ENCODE results near the gene RSL24D1.

Gene RSL24D1

DNA sequence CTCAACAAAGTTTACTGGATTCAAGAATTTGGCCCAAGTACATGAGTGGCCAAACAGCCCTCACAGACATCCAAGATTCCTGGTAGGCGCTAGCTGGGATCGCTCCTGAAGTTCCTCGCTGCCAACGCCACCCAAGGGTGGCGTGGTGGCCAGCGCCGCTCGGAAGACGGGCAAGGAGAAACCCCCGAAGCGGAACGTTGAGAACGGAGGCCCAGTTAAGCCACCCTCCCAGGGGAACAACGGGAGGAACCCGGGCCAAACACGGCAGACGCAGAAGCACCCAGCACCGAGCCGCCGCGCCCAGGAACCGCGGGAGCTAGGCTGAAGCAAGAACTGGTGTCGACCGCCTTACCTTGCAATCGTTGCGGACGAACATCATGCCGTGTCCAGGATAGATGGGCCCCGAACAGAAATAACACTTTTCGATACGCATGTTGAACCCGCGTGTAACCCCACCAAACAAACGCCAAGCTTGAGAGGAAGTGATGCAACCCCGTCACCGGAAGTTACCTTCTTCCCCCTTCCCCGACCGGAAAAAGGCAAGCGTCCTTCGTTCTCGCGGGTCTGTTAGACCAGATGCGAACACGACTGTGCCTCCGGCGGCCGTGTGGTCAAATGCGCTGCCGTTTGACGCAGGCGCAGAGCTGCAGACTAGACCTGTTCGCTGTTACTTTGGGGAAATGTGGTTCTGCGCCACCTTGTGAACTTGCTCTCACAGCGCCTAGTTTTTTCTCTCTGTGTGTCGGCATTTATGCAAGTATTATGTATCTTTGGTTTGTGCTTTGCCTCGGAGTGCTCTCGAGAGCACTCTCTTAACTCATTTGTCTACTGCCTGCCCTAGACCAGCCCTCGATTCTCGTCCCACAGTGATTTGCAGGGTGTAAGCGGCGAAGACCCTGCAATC is at the start of gene RSL24D1:
Gene RSL24D1, minus strand, starts transcription at position 484 of the 904 bp plus-strand sequence. Its CDS starts 51 bp downstream, at position 433.
- peak; percentile 86 for DNase-seq

GRCh38 chr15:55245059-55245458 is 48.3 kb upstream of the RSL24D1 start:
- no peak for DNase-seq

DNA sequence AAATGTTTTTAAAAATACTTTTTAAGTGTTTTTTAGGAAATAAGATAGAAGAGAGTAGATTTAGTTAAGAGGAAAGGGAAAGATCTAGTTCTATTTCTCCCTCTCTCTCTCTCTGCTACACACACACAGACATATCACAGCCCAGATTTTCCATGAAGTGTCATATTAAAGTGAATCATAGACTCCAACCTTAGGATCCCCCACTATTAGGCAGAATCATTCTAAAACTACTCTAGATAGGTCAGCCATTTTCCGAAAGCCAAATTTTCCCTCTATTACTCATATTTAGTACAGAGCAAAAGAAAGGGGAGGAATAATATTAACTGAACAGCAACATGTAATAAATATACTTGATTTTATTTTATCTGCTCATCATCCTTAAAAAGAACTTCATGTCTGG is 45.1 kb upstream of the RSL24D1 start:
- DNase-seq: no peak

GRCh38 chr15:55241186-55241585 is 44.4 kb upstream of the RSL24D1 start:
- DNase-seq: no peak

DNA sequence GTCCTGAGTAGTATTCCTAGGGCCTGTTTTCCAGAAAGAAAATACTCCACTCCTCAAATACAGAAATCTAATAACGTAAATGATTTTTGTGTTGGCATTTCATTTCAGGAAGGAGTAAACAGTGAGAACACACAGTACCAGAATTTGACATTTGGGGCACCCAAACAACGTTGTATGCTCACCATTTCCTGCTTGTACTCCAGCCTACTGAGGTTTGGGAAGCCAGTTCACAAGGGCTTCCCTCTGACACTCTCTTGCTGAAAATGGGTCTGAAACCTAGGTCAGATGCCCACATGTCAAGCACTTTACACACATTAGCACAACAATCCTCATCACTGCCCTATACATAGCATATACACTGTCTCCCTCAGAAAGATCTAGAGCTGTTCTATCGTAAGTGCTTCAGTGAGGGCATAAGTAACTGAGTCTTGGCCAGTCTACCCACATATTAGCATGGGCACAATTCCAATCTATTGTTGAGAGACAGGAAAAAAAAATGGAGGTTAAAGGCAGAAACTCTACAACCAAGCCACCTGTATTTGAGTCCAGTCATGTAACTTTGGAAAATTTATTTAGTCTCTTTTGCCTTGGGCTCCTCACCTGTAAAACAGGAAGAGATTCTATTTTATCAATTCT is 43.5 kb upstream of the RSL24D1 start:
- DNase-seq: no peak

DNA sequence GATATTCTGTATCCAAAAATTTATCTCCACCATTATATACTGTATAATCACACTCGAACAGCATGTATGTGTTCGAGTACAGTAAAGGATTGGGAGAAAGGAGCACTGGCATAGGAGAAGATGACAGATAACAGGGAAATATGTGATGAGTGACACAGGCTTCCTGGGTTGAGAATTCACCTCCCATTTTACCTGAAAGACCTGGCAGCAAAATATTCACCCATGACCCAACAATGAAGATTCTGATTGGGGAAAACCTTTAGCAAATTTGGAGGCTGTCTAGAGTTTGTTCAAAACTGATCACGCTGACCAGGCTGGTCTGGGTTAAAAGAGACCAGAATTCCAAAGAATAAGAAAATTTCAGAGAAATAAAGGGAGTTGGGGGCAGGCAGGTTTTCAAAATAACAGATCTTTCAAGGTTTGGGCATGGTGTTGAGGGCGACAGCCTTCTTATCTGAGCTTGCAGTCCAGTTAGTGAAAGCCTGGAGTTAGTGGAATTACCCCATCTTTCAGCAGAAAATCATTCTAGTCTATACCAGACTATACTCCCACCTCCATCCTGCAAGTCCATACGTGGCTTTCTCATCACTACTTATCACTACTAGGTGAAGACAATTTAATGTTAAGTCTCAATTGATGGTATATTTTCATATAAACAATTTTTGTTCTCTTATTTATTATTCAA is 42.8 kb upstream of the RSL24D1 start:
- DNase-seq: no peak

- DNase-seq: no peak
Observed at GRCh38 chr15:55238877-55239276, 42.1 kb upstream of the RSL24D1 start.

GRCh38 chr15:55237219-55238130 is 40.7 kb upstream of the RSL24D1 start:
- no peak for DNase-seq

DNA sequence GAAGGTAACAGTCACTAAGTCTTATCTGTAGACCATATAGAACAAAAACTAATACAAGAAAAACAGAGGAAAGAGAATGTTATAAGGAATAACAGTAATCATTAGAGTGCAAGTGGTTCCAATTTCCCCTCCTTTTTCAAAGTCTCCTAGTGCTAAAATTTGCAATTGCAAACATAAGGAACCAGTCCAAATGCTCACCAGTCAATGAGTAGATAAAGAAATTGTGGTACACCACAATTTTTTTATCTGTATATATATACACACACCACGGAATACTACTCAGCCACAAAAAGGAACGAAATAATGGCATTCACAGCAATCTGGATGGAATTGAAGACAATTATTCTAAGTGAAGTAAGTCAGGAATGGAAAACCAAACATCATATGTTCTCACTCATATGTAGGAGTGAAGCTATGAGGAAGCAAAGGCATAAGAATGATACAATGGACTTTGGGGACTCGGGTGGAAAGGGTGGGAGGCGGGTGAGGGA is 38.9 kb upstream of the RSL24D1 start:
- DNase-seq: no peak

DNA sequence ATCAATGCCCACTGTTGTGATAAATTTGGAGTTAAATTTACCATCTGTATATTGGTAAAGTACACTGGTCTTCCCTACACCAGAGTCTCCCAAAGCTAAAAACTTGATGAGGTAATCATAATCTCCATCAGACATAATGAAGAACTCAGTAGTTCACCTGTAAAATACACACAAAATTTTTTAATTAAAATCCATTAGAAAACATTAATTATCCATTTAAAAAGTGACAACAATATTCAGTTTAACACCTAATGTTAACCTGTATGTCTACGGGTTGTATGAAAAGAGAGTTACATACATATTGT is 38.0 kb upstream of the RSL24D1 start:
- DNase-seq: no peak

GRCh38 chr15:55234104-55234799 is 37.5 kb upstream of the RSL24D1 start:
- no peak for DNase-seq

- no peak for DNase-seq
Observed at GRCh38 chr15:55231455-55231854, 34.7 kb upstream of the RSL24D1 start.

- DNase-seq: no peak
Observed at GRCh38 chr15:55230953-55231352, 34.2 kb upstream of the RSL24D1 start.

DNA sequence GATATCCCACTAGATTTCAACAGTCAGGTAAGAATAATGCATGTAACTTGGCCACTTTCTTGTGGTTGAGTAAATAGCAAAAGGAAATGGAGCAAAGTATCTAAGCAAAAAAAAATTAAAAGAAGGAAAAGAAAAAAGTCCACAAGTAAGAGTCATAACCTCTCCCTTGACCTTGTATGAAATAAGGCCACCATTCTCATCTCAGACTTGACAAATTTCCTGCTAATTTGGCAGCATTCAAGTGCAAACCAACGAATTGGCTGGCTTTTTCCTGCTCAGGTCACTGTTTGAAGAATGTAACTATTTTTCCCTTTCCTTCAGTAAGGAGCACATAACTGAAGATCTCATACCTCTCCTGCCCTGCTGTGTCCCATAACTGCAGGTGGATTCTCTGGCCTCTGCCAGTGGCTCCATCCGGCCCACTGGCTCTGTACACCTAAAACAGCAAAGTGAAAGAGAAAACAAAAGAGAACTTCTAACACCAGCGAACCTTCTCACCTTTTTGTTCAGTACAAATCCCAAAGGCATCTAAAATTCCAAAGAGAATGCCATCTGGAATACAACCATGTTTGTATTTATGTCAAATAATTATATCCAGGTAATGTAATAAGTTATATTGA is 33.4 kb upstream of the RSL24D1 start:
- no peak for DNase-seq

DNA sequence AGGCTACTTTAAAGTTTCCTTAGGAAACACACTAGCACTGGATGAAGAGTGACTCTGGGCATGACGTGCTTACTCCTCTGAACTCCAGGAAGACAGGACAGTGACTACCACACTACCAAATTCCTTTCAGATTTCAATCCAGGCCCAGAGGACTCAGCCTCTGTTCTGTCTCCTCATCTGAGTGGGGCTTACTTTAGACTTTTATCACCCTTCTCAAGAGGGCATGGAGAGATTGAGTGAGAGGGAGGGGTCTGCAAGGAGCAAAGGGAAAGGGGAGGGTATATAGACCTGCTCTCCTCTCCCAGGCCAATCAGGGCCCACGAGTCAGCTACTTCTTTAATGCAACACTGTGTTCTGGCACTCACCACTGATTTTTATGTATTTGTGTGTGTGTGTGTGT is 29.4 kb upstream of the RSL24D1 start:
- no peak for DNase-seq

DNA sequence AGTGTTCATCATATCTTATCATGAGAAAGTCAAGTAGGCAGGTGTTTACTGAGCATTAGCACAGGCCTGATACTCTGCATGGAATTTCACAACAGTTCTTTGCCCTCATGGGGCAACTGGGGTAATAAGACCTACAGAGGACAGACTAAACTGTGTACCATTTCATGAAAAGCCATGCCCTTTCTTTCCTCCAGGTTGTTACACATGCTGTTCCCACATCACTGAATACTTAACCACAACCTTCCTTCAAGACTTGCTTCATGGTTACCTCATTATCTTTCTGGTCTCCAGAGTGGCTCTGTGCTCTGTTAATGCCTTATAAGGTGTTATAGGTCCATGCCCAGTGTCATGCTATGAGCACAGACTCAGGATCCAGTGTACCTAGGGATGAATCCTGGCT is 28.2 kb upstream of the RSL24D1 start:
- DNase-seq: no peak

DNA sequence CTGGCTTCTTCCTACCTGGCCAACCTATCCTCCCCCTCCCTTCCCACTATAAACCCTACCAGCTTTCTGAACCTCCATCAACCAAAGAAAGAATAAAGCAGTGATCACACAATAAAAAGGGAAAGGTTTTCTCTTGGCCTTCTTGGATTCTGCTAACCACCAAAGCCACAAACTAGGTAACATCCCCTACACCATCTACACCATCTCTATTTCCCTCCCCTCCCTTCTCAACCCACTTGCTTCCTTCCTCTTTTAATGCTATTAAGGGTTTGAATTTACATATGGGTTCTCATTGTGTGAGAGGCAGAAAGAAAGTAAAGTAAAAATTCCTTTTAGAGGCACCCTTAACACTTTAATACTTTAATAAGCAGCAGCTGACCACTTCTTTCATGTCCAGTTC is 25.8 kb upstream of the RSL24D1 start:
- no peak for DNase-seq

DNA sequence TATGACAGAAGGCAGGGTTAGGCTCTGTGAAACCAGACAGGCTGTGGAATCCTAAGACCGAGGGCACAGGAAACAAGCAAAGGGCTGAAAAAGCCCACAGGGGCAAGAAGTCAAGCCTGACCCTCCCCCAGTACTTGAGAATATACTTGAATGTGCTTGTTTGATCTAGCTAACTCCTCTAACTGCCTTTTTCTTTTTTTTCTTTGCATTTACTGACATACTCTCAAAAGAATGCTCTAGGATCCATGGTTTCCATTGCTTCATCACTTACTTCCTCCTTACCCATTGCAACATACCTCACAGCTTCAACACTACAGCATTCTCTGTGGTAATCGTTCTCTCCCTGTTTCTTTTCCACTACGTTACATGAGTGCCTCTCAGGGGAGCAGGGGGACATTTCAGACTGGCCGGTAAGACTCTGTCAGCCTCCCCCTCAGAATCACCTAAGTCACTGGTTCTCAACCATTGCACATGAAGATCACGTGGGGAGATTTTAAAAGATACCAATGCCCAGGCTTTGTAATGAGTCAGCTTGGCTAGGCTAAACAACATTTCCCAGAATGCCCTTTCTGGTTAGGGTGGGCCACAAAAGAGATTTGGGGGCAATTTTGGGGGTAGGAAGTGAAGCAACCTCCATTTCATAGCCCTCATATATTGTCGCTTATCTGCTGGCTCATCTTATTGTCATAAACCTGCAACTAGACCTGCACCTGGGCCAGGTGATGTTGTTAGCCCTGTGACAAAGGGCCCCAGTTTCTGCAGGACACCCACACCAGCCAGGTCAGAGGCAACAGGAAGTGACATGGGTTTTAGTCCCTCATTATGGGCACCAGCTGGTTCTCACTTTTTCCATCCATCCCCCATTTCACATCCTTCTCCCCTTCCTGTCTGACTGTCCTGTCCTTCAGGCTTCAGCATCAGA is 24.6 kb upstream of the RSL24D1 start:
- no peak for DNase-seq

GRCh38 chr15:55220606-55221005 is 23.9 kb upstream of the RSL24D1 start:
- no peak for DNase-seq

GRCh38 chr15:55218056-55218455 is 21.3 kb upstream of the RSL24D1 start:
- DNase-seq: no peak

Measured in NCI-H2029 (cell line).